Liver (tissue), 9 donors: Measurements from ENCODE around the gene GATA2. TPM values are rescaled to one million over a fixed set of nuclear protein-coding genes. Genes with fewer than 3 reads are reported as not detected.

Experiments
- DNase-seq: peaks from one replicate; pipeline ENCODE4 v3.0.0-alpha.2; 2017; ENCODE audit warnings: low spot score
- H3K27ac ChIP-seq, 2 donors: one replicate each; pipeline ENCODE4 v1.7.0; 2013; ENCODE audit warnings: inconsistent platforms in 2 of 2, low read length in 2 of 2, control low read depth in 1 of 2, low read depth in 1 of 2, mild to moderate bottlenecking in 1 of 2
- H3K27me3 ChIP-seq, 4 donors: one replicate each; pipeline versions ENCODE4 v1.6.1 to v1.7.0; 2013; ENCODE audit warnings: low read length in 3 of 4, inconsistent platforms in 1 of 4, mild to moderate bottlenecking in 1 of 4, moderate library complexity in 1 of 4; ENCODE audit not compliant: control insufficient read depth in 4 of 4, insufficient read depth in 4 of 4
- H3K36me3 ChIP-seq, 4 donors: one replicate each; pipeline versions ENCODE4 v1.6.1 to v1.7.0; 2013; ENCODE audit warnings: low read length in 3 of 4, mild to moderate bottlenecking in 3 of 4, low read depth in 1 of 4, moderate library complexity in 1 of 4; ENCODE audit not compliant: control insufficient read depth in 4 of 4, insufficient read depth in 3 of 4
- H3K4me1 ChIP-seq, 4 donors: one replicate each; pipeline versions ENCODE4 v1.6.1 to v1.7.0; 2013; ENCODE audit warnings: low read length in 3 of 4, mild to moderate bottlenecking in 3 of 4, moderate library complexity in 1 of 4; ENCODE audit not compliant: control insufficient read depth in 4 of 4, insufficient read depth in 4 of 4
- H3K4me3 ChIP-seq, 3 donors: one replicate each; pipeline versions ENCODE4 v1.6.1 to v1.7.0; 2013; ENCODE audit warnings: low read length in 3 of 3, control low read depth in 1 of 3, low read depth in 1 of 3, mild to moderate bottlenecking in 1 of 3
- H3K9ac ChIP-seq, 2 donors: one replicate each; pipeline ENCODE4 v1.7.0; 2013; ENCODE audit warnings: low read length in 2 of 2, mild to moderate bottlenecking in 2 of 2, moderate library complexity in 2 of 2, control low read depth in 1 of 2, low read depth in 1 of 2
- H3K9me3 ChIP-seq, 4 donors: one replicate each; pipeline versions ENCODE4 v1.6.1 to v1.7.0; 2013; ENCODE audit warnings: low read length in 3 of 4; ENCODE audit not compliant: control insufficient read depth in 4 of 4
- ATF3 ChIP-seq: IDR thresholded peaks from 2 replicates; pipeline ENCODE4 v1.6.1; 2016; ENCODE audit warnings: antibody characterized with exemption
- EGR1 ChIP-seq, 2 donors: IDR thresholded peaks; 2 replicates each; pipeline ENCODE4 v1.6.1; 2016 to 2018; ENCODE audit warnings: antibody characterized with exemption in 2 of 2, low read depth in 2 of 2
- FOXA1 ChIP-seq: IDR thresholded peaks from 2 replicates; pipeline ENCODE4 v1.6.1; 2016; ENCODE audit warnings: antibody characterized with exemption
- FOXA2 ChIP-seq: IDR thresholded peaks from 2 replicates; pipeline ENCODE4 v1.6.1; 2016; ENCODE audit warnings: antibody characterized with exemption
- GABPA ChIP-seq, 2 donors: IDR thresholded peaks in 1 of 2; conservative IDR thresholded peaks in 1 of 2; 2 replicates each; pipeline ENCODE4 v1.6.1; 2016; ENCODE audit warnings: antibody characterized with exemption in 2 of 2, mild to moderate bottlenecking in 1 of 2, moderate library complexity in 1 of 2
- HNF4A ChIP-seq, 2 donors: conservative IDR thresholded peaks; 2 replicates each; pipeline ENCODE4 v1.6.1; 2016; ENCODE audit warnings: antibody characterized with exemption in 2 of 2, mild to moderate bottlenecking in 2 of 2
- HNF4G ChIP-seq: IDR thresholded peaks from 2 replicates; pipeline ENCODE4 v1.6.1; 2016; ENCODE audit warnings: antibody characterized with exemption
- MAX ChIP-seq: IDR thresholded peaks from 2 replicates; pipeline ENCODE4 v1.6.1; 2016; ENCODE audit warnings: antibody characterized with exemption
- NR2F2 ChIP-seq: IDR thresholded peaks from 2 replicates; pipeline ENCODE4 v1.6.1; 2016; ENCODE audit warnings: antibody characterized with exemption
- RAD21 ChIP-seq, 2 donors: IDR thresholded peaks; 2 replicates each; pipeline ENCODE4 v1.6.1; 2016; ENCODE audit warnings: antibody characterized with exemption in 2 of 2, mild to moderate bottlenecking in 2 of 2
- RXRA ChIP-seq, 2 donors: IDR thresholded peaks; 2 replicates each; pipeline ENCODE4 v1.6.1; 2017 to 2018; ENCODE audit warnings: antibody characterized with exemption in 2 of 2, mild to moderate bottlenecking in 1 of 2
- SP1 ChIP-seq: IDR thresholded peaks from 2 replicates; pipeline ENCODE4 v1.6.1; 2018; ENCODE audit warnings: antibody characterized with exemption, mild to moderate bottlenecking
- TAF1 ChIP-seq: conservative IDR thresholded peaks from 2 replicates; pipeline ENCODE4 v1.6.1; 2016; ENCODE audit warnings: antibody characterized with exemption, mild to moderate bottlenecking
- YY1 ChIP-seq: IDR thresholded peaks from 2 replicates; pipeline ENCODE4 v1.6.1; 2016; ENCODE audit warnings: antibody characterized with exemption, mild to moderate bottlenecking
- WGBS: extraction: QIAGEN DNeasy Blood & Tissue Kit; methylation state at CpG from one replicate; pipeline ENCODE4 v1.1.7; 2013; 5-methylcytosine and 5-hydroxymethylcytosine counted together
- polyA plus RNA-seq, 2 donors: library from polyadenylated mRNA; stranded (reverse) in 1 of 2; unstranded in 1 of 2; fragments of 200-250 nt in 1 of 2; fragments of >200 nt in 1 of 2; fragmentation: Nextera tagmentation in 1 of 2; extraction: Ambion mirVana in 1 of 2; gene quantifications; one replicate each; pipeline versions ENCODE4 v1.2.1 to v1.2.3, GENCODE V29; 2013 to 2015
- total RNA-seq, 2 donors: library from RNA; depleted of rRNA; stranded (reverse); fragments of >200 nt; gene quantifications; one replicate each; pipeline ENCODE4 v1.2.3, GENCODE V29; 2014
- TF ChIP-seq, protein P1 (sequence below): IDR thresholded peaks from 2 replicates; pipeline ENCODE4 v1.6.1; 2016; ENCODE audit warnings: antibody characterized with exemption, mild to moderate bottlenecking
- TF ChIP-seq, protein P2 (sequence below): IDR thresholded peaks from 2 replicates; pipeline ENCODE4 v1.6.1; 2016; ENCODE audit warnings: antibody characterized with exemption
- TF ChIP-seq, protein P3 (sequence below): fragments of 150-350 bp; IDR thresholded peaks from 2 replicates; pipeline ENCODE4 v1.5.1; 2017; ENCODE audit warnings: improper control_type of control experiment, low read depth, low read length; ENCODE audit not compliant: missing input control
- donor health status: healthy.
- donor health status: healthy.
- donor health status: healthy.
- donor health status: healthy.
- donor health status: healthy.

The GATA2 gene
- total RNA-seq: 1 to 10 TPM in 1 of 2 donors, under 1 TPM in 1; 0.25 to 2.8 TPM
- under 1 TPM; 0.28 to 0.80 TPM for polyA plus RNA-seq

DNA sequence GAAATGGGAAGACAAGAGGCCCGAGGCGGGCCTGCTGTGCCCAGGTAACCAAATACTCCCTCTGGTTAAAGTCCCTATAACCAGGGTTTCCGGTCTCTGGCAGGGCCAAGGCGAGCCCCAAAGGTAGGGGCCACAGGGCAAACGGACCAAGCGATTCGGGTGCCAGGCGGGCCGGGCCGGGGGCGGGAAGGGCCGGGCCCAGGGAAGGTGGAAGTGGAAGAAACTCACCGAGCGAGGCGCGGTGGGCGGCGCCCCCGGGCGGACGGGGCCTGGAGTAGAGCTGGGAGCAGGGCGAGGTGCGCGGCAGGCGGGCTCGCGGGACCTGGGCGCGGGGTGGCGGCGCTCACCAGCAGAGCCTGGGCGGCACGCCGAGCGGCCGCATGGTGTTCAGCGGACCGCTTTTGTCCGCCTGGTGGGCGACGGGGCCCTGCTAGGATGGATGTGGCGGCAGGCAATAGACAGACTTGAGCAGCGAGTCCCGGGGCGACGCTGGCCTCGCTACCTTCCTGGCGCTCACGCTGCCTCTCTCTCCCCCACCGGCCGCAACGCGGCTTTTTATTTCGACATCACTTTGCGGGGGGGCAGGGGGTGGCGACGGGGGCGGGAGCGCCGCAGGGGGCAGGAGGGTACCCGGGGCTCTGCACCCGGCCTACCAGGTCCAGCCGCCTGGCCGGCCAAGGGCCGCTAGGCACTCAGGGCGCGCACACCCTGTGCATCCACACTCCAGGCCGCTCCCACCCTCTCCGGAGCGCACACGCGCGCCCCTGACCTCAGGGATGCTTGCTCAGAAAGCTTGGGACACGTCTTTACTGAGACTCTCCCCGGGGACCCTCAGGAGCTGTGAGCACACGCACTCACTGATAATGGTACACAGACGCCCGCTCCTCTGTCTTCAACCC is at the start of gene GATA2:
Gene GATA2, minus strand, starts transcription at position 531 of the 899 bp plus-strand sequence. CDS start 6,170 bp downstream, outside the sequence.
- WGBS: 8% methylated on average over 78 of the region's 78 CpGs
- no peak within 1 kb of the TSS for H3K9ac ChIP-seq

More for the DNA sequence above, at the start of gene GATA2:
- Histone ChIP-seq H3K4me1 (peaks cover 29 to 43% (median 35%) of the 10 kb centered on the region in 4 donors), H3K4me3 (peak within 1 kb of the TSS in 1 of 3 donors; percentile 19), H3K36me3 (no peaks in the 10 kb centered on the region), H3K27ac (no peak within 1 kb of the TSS), H3K27me3 (peaks cover 6 to 17% (median 11%) of the 10 kb centered on the region in 4 donors), H3K9me3 (no peaks in the 10 kb centered on the region)
- peak; percentile 66 for DNase-seq
- TF ChIP-seq GABPA (IDR thresholded peaks at IDR 0.05 in 1 of 2, conservative IDR thresholded peaks at IDR 0.05 in 1 of 2): no peak
- TF ChIP-seq, protein P1, sequence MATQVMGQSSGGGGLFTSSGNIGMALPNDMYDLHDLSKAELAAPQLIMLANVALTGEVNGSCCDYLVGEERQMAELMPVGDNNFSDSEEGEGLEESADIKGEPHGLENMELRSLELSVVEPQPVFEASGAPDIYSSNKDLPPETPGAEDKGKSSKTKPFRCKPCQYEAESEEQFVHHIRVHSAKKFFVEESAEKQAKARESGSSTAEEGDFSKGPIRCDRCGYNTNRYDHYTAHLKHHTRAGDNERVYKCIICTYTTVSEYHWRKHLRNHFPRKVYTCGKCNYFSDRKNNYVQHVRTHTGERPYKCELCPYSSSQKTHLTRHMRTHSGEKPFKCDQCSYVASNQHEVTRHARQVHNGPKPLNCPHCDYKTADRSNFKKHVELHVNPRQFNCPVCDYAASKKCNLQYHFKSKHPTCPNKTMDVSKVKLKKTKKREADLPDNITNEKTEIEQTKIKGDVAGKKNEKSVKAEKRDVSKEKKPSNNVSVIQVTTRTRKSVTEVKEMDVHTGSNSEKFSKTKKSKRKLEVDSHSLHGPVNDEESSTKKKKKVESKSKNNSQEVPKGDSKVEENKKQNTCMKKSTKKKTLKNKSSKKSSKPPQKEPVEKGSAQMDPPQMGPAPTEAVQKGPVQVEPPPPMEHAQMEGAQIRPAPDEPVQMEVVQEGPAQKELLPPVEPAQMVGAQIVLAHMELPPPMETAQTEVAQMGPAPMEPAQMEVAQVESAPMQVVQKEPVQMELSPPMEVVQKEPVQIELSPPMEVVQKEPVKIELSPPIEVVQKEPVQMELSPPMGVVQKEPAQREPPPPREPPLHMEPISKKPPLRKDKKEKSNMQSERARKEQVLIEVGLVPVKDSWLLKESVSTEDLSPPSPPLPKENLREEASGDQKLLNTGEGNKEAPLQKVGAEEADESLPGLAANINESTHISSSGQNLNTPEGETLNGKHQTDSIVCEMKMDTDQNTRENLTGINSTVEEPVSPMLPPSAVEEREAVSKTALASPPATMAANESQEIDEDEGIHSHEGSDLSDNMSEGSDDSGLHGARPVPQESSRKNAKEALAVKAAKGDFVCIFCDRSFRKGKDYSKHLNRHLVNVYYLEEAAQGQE: no peak
- no peak for TF ChIP-seq RAD21 (IDR thresholded peaks at IDR 0.05)
- no peak for TF ChIP-seq FOXA1
- TF ChIP-seq MAX: no peak
- TF ChIP-seq ATF3: no peak
- TF ChIP-seq NR2F2: no peak
- TF ChIP-seq SP1: no peak
- TF ChIP-seq RXRA (IDR thresholded peaks at IDR 0.05): no peak
- TF ChIP-seq, protein P2, sequence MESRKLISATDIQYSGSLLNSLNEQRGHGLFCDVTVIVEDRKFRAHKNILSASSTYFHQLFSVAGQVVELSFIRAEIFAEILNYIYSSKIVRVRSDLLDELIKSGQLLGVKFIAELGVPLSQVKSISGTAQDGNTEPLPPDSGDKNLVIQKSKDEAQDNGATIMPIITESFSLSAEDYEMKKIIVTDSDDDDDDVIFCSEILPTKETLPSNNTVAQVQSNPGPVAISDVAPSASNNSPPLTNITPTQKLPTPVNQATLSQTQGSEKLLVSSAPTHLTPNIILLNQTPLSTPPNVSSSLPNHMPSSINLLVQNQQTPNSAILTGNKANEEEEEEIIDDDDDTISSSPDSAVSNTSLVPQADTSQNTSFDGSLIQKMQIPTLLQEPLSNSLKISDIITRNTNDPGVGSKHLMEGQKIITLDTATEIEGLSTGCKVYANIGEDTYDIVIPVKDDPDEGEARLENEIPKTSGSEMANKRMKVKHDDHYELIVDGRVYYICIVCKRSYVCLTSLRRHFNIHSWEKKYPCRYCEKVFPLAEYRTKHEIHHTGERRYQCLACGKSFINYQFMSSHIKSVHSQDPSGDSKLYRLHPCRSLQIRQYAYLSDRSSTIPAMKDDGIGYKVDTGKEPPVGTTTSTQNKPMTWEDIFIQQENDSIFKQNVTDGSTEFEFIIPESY: no peak
- TF ChIP-seq YY1: no peak
- TF ChIP-seq, protein P3, sequence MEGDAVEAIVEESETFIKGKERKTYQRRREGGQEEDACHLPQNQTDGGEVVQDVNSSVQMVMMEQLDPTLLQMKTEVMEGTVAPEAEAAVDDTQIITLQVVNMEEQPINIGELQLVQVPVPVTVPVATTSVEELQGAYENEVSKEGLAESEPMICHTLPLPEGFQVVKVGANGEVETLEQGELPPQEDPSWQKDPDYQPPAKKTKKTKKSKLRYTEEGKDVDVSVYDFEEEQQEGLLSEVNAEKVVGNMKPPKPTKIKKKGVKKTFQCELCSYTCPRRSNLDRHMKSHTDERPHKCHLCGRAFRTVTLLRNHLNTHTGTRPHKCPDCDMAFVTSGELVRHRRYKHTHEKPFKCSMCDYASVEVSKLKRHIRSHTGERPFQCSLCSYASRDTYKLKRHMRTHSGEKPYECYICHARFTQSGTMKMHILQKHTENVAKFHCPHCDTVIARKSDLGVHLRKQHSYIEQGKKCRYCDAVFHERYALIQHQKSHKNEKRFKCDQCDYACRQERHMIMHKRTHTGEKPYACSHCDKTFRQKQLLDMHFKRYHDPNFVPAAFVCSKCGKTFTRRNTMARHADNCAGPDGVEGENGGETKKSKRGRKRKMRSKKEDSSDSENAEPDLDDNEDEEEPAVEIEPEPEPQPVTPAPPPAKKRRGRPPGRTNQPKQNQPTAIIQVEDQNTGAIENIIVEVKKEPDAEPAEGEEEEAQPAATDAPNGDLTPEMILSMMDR: no peak
- TF ChIP-seq FOXA2: no peak
- no peak for TF ChIP-seq HNF4A (conservative IDR thresholded peaks at IDR 0.05)
- no peak for TF ChIP-seq HNF4G
- no peak for TF ChIP-seq TAF1
- TF ChIP-seq EGR1 (IDR thresholded peaks at IDR 0.05; ENCODE audit: low read depth in 2 of 2): no peak
